Glomerular endothelial cell (primary cell): Measurements from ENCODE around the gene CCP110. TPM values are rescaled to one million over a fixed set of nuclear protein-coding genes. Genes with fewer than 3 reads are reported as not detected.

Experiments used
- DNase-seq: peaks from one replicate; pipeline ENCODE4 v3.0.0-alpha.2; 2011; ENCODE audit warnings: low read depth, low spot score; ENCODE audit errors: extremely low read depth
- total RNA-seq: library from RNA; depleted of rRNA; stranded (reverse); fragments of >200 nt; gene quantifications from 2 replicates; pipeline ENCODE4 v1.2.3, GENCODE V29; 2015

The CCP110 gene
- total RNA-seq, 1 donor from 2014 or later, result 11.0 TPM

DNA sequence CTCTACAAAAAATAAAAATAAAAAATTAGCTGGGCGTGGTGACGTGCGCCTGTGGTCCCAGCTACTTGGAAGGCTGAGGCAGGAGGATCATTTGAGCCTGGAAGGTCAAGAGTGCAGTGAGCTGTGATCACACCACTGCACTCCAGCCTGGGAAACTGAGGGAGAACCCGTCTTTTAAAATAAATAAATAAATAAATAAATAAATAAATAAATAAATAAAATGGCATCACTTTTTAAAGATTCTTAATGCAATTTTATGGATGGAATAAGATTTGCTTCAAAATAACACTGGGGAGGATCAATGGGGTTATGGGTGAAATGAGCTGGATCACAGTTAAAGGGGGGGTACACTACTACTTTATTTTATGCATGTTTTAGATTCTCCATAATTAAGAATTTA is 16.8 kb upstream of the CCP110 start:
- DNase-seq, result no peak

DNA sequence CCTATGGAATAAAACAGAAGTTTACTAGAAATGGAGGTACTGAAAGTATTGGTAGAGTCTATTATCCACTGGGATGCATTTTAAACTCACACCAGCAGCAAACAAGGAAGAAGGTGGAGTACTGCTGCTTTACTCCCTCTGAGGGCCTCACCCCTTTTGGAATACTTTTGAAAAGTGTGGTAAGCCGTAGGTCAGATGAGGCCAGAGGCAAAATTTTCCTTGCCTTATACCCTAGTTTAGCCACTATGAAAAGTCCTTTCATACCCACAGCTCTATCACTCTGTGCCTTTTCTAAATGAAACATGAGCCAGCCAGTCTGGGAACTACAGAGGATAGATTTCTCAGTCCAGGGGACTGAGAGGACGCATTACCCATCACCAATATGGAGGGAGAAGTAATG is 15.9 kb upstream of the CCP110 start:
- DNase-seq, result no peak

DNA sequence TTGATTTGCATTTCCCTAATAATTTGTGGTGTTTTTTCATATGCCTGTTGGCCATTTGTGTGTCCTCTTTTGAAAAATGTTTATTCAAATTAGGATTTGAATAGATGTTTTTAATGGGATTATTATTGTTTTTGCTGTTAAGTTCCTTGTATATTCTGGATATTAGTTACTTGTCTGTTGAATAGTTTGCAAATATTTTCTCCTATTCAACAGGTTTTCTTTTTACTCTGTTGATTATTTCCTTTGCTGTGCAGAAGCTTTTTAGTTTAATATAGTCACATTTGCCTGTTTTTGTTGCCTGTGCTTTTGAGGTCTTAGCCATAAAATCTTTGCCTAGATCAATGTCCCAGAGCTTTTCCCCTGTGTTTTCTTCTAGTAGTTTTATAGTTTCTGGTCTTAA is 11.4 kb upstream of the CCP110 start:
- DNase-seq, result no peak

DNA sequence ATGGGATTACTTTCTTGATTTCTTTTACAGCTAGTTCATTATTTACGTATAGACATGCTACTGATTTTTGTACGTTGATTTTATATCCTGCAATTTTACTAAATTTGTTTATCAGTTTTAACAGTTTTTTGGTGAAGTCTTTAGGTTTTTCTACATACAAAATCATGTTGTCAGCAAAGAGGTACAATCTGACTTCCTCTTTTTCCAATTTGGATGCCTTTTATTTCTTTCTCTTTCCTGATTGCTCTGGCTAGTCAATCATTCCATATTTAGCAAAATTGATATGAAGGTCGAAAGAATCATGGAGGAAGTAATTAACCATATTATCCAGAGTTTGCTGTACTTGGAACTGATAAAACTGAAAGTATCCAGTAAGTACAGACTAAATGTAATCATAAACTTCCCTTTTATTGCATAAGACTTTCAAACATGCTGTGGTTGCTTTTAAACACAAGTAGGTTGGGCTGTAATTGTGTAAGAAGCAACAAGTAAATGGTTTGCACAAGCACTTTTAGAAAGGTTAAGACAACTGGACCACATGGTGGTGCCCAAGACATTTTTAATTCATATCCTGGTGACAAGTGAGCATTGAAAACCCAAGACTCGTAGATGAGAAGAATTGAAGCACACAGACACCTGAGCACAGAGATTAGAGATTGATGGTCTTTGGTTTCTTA is 10.2 kb upstream of the CCP110 start:
- no peak for DNase-seq

DNA sequence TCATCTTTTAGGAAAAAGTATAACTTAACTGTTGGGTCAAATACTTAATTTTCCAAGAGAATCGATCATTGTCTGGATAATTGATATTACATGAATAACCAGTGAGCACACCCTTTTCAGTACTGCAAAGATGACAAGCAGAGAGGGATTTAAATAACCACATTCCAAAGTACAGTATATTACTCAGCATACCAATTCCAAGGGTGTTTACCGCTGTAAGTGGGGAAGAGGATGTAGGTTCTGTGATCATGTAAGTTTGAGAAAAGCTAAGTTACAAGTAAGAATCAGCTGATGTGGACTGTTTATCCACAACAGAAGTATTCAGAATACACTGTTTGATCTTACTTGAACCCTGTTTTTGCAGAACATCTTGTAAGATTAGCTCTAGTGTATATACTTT is 8.0 kb upstream of the CCP110 start:
- no peak for DNase-seq

DNA sequence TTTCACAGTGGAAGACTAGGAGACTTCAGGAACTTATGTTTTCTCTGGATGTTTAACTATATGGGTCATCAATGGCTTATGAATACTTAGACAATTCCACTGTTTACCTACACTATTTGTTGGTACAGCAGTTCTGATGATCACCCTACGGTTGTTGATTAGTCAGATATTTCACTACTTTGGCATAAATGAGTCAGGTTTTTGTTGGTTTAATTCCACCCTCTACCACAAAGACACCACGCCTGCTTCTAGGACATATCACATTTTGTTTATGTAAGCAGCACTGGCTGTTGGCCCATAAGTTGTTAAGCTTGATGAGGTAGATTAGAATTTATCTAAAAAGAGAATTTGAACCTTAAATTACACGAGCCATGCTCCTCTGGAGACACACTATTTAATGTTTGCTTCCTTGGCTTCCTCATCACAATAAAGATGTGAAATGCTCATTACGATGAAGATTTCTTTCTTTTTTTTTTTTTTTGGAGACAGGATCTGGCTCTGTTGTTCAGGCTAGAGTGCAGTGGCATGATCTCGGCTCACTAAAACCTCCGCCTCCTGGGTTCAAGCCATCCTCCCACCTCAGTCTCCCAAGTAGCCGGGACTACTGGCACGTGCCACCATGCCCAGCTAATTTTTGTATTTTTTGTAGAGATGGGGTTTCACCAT is 6.2 kb upstream of the CCP110 start:
- no peak for DNase-seq

DNA sequence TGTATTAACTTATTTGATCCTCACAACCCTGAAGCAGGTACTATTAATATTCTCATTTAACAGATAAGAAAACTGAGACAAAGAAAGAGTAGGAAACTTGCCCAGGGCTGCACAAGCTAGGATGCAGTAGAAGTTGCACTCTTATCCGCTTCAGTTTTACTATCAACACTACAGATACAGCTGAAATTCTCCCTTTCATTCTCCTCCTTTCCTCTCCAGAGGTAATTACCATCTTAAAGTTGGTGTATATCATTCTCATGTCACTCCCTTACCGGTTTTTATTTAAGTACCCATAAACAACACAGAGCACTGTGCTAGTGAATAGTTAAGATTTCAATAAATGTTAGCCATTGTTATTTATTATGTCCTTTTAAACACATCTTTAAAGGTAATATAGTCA is 5.4 kb upstream of the CCP110 start:
- DNase-seq, result no peak

DNA sequence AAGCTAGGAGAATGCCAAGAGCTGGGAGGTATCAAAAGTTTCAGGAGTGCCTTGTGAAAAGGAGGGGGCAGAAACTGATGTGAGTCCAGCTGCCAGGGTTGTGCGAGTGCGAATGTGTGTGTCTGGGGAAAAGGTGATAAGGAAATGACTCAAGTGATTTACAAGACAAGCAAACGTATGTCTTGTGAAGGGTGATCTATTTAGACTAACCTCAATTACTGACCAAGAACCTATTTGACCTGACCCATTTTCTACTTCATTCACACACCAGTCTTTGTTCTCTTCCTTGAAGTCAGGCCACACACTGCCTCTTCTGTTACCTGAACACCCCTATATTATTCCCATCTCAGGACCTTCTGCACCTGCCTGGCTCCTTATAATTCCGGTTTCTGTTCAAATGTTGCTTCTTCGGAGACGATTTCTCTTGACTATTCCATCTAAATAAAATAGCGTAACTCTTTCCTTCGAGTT is 2.8 kb upstream of the CCP110 start:
- DNase-seq, result no peak

DNA sequence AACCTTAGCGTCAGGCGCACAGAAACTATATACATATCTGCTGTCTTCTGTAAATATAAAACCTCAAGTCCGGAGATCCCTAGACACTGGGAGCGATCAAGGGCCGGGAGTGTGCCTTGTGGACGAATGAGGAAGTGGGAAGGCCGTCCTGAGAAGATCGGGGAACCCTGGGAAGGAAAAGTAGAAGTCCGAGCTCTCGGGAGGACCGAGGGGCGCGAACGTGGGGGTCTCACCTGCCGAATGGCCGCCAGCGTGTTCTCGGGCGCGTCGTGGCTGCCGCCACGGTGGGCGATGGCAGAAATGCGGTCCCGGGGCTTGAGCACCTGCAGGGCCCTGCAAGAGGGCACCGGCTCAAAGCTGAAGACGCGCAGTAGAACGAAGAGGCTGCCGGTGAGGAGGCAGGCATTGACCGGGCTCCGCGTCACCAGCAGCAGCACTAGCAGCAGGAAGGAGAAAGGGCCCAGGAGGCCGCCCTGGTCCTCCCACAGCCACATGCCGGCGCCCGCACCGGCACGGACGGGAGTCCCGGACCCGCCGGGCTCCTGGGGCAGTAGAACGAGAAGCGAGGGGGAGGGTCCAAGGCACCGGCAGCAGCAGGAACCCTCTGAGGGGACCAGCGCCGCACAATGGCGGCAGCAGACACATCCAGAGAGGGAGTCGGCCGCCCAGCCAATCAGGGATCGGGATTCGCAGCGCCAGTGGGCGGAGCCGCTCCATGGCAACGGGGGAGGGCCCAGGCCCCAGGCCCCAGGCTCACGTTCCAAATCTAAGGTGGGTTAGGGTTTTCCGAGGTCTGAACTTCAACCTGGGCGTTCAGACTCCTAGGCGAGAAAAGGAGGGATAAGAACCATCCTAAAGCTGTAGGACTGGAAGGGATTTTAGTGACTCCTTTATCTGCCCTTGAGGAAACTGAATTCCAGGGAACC is 2.0 kb upstream of the CCP110 start, which contains the start of gene GDE1:
Gene GDE1, minus strand, starts transcription at position 628 of the 926 bp plus-strand sequence. Its CDS starts 134 bp downstream, at position 494.
- no peak for DNase-seq

DNA sequence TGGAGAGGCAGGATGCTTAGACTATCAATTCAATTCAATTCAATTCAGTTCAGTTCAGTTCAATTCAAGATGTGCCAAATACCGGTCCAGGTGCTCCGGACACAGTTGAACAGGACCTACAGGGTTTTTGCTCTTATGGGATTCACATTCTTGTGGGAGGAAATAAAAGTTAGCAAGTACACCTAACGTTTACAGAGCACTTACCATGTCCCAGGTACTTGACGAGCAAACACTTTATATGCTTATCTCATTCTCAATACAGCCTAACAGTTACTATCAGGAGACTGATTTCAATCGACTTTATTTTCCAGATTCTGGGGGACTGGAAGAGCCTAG is 1.4 kb upstream of the CCP110 start:
- no peak for DNase-seq

DNA sequence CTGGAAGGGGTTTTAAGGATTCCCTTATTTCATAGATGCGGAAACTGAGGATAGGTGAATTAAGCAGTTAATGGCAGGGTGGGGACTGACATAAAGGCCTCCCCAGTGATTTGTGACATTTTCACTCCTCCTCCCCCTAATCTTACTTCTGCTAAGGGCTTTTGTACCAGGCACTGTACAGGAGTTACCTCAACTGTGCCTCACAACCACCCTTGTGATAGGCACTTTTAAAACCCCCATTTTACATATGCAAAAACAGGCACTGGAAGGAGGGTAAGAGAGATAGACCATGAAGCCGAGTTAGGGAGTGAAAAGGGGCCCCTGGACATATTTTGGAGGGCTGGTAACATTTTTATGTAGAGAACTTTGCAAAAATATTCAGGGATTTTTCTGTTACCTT is 982 bp upstream of the CCP110 start:
- no peak for DNase-seq

DNA sequence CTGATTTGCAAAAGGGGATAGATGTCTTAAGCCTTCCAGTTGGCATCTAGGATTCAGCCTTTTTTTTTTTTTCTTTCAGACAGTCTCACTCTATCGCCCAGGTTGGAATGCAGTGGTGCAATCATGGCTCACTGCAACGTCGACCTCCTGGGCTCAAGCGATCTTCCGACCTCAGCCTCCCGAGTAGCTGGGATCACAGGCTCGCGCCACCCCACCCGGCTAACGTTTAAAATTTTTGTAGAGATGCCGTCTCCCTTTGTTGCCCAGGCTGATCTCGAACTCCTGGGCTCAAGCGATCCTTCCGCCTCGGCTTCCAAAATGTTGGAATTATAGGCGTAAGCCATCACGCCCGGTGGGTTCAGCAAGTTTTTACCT is 571 bp upstream of the CCP110 start:
- DNase-seq, result no peak

DNA sequence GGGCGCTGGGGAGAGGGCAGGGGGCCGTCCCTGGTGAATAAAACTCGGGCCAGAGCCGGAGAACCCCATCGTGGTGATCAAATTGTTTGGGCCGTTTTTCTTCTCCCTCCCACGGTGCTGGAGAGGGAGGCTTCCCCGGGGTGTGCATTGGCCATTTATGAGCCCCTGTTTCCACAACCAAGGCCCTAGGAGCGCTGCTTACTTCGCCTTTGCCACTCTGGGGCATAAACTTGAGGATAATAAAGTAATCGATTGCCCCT is 544 bp downstream of the CCP110 start:
- DNase-seq, result no peak

DNA sequence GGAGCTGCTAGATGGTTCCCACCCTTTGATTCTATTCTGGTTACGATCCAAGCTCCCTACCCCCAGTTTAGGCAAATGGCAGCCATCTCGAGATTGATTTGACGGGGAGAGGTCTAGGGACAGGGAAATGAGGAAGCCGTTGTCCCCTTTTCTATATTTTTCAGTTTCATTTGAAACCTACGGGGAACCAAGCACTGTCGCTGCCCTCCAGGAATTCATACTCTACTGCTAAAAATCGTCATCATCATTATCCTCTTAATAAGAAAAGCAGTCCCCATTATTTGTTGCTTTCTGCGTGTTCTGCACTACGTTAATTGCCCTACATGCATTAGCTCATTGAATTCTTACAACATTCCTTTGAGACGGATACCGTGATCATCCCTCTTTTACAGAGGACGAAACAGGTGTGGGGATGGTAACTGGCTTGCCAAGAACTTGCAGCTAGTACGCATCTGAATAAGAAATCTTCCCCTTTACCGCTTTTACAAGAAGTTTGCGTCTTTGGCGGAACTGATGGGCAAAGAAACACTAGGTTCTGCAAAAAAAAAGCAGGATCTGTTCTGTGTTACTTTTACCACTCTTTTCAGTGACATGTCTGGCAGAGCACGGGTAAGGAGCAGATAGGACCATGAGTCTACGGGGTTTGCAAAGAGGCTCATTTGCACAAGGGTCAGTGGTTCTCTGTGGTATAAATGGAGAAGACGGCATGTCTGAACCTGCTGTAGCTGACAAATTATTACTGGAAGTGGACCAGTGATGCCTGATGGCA is 1.1 kb downstream of the CCP110 start:
- no peak for DNase-seq

DNA sequence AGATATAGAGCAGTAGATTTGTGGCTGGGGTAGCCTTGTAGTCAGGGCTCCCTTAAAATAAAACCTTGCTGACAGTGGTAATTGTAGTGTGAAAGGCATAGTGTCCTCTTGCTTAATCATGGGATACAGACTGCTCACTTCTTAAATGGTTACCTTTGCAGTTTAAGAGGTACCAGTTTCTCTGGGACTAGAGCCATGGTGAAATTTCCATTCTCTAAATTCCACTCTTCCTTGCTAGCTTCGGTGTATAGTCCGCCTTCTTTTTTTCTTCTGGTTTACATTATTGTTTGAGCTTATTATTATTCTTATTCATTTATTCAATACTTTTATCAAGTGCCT is 1.6 kb downstream of the CCP110 start:
- no peak for DNase-seq

DNA sequence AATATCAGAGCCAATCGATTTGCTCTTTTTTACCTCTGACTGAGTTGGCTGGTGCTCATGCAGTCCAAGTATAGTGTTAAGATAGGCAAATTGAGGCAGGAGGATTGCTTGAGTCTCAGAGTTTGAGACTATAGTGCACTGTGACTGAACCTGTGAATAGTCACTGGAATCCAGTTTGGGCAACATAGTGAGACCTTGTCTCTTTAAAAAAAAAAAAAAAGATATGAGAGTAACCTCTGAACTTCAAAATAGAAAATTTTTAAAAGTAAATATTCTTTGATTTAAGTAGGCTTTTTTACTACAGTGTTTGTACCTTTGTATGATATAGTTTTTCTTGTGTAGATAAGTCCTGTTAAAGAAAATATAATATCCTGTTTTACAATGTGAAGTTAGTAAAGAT is 3.4 kb downstream of the CCP110 start:
- no peak for DNase-seq

DNA sequence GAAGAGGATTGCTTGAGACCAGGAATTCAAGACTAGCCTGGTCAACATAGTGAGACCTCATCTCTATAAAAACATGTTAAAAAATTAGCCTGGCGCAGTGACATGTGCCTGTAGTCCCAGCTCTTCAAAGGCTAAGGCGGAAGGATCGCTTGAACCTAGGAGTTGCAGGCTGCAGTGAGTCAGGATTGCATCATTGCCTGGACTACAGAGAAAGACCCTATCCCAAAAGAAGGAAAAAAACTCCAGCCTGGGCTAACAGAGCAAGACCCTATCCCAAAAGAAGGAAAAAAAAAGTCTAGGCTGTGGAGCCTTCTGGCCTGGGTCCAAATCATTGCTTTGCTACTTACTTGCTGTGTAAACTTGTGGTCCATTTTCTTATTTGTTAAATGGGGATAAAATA is 4.9 kb downstream of the CCP110 start:
- no peak for DNase-seq

DNA sequence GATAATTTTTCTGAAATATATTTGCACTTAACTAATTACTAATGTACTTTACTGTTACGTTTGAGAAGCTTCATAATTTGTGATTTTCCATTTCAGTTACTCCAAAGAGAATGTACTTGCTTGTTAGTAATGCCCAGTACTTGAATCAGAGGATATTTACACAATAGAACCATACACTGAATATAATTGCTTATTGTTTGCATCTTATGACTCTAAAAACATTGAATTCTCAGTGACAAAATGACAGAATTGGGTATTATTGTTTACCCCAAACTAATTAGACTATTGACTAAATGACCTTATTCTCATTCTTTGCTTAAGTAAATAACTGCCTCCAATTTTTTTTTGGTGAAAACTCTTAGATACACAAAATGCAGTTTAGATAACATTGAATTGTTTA is 8.9 kb downstream of the CCP110 start:
- no peak for DNase-seq

DNA sequence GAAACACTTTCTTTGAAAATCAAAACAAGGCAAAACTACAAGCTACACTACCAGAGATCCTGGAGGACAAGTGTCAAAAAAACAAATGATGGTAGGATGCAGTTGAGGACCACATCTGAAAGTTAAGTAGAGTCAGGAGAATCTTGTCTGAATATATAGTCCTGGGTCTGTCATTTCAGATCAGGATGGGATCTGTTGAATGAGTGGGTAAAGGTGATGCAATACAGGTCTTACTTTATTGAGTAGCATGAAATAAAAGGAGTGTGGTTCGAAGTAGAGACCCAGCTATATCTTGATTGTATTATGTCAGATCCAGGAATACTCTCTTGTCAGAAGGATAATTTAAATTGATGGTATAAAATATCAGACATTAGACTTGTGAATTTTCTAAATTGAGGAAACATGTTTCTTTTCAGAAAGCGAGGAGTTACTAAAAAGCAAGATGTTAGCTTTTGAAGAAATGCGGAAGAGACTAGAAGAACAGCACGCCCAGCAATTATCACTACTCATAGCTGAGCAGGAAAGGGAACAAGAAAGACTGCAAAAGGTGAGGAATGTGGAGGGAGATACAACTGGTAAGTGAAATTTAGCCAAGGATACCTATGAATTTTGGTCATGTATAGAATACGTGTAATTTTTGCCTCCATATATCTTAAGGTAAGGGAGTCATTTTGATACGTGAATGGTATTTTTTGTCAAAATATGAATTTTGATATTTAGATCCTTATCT is 16.7 kb downstream of the CCP110 start:
- no peak for DNase-seq

DNA sequence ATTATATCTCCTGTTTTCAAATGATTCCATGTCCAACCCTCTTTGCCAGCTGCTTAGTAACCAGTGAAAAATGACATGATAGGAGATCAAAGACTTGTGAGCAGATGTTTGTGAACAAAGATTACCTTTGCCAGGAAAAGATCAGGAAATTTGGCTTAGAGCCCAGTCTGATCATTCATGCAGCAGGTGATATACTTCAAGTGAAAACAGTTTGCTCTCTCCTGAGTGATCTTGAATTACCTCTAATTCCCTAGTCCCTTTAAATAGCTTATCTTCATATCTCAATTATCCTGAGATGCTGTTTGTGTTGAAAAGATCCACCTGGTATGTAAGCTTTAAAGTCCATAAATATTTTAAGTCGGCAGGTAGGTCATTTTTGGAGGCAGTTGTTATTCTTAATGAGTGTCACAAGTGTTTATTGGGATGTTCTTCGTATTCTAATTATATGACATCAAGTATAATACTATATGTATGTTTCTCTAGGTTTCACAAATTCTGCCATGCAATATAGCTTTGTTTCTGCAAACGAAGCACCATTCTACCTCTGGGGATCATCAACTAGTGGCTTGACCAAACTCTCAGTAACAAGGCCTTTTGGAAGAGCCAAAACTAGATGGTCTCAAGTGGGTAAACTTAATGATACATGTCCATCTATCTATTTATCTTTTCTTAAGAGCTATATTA is 18.5 kb downstream of the CCP110 start:
- DNase-seq, result no peak
